ENCODE results near the gene SH3BGR.
"Not testable (repeated sequence)": the region's sequence is repeated elsewhere in the genome, so short reads cannot be mapped to it uniquely, and the experiment has no call there.

Gene SH3BGR

GRCh38 chr21:39451332-39452206, at the start of gene SH3BGR:
SH3BGR (plus strand) TSS chr21:39451970; CDS start chr21:39452097, 127 bp downstream.
- Mint-ChIP-seq H3K9me3 (ENCODE audit: low read depth) (no peaks in the 10 kb centered on the region), H3K4me1 (ENCODE audit: low read depth) (peaks cover 2% of the 10 kb centered on the region), H3K27me3 (no peaks in the 10 kb centered on the region), H3K36me3 (no peaks in the 10 kb centered on the region), H3K27ac (no peak within 1 kb of the TSS), H3K4me3 (no peak within 1 kb of the TSS)

- H3K9me3 Mint-ChIP-seq (ENCODE audit: low read depth): peaks cover 5% of the 10 kb centered on the region
- no peaks in the 10 kb centered on the region for H3K4me1 Mint-ChIP-seq (ENCODE audit: low read depth)
Measured at GRCh38 chr21:39406065-39406464, 45.7 kb upstream of the SH3BGR start.

GRCh38 chr21:39419204-39419603, 32.6 kb upstream of the SH3BGR start:
- H3K36me3 Mint-ChIP-seq; H3K27me3 Mint-ChIP-seq; H3K4me1 Mint-ChIP-seq (ENCODE audit: low read depth); H3K4me3 Mint-ChIP-seq; H3K9me3 Mint-ChIP-seq (ENCODE audit: low read depth); H3K27ac Mint-ChIP-seq: not testable (repeated sequence)

More at GRCh38 chr21:39406065-39406464, 45.7 kb upstream of the SH3BGR start:
- Mint-ChIP-seq H3K4me3 (no peak overlapping the region), H3K27me3 (no peaks in the 10 kb centered on the region), H3K36me3 (peaks cover 22% of the 10 kb centered on the region), H3K27ac (no peak overlapping the region)

GRCh38 chr21:39422527-39423241, 29.1 kb upstream of the SH3BGR start:
- H3K4me1 Mint-ChIP-seq (ENCODE audit: low read depth): no peaks in the 10 kb centered on the region
- H3K9me3 Mint-ChIP-seq (ENCODE audit: low read depth): no peaks in the 10 kb centered on the region
- H3K36me3 Mint-ChIP-seq: no peaks in the 10 kb centered on the region
- no peaks in the 10 kb centered on the region for H3K27me3 Mint-ChIP-seq
- no peak overlapping the region for H3K27ac Mint-ChIP-seq
- H3K4me3 Mint-ChIP-seq: no peak overlapping the region

- Mint-ChIP-seq H3K4me1 (ENCODE audit: low read depth) (no peaks in the 10 kb centered on the region), H3K27me3 (peaks cover 2% of the 10 kb centered on the region), H3K4me3 (no peak overlapping the region), H3K27ac (no peak overlapping the region), H3K36me3 (no peaks in the 10 kb centered on the region), H3K9me3 (ENCODE audit: low read depth) (no peaks in the 10 kb centered on the region)
Measured at GRCh38 chr21:39429445-39429844, 22.3 kb upstream of the SH3BGR start.

- H3K4me3 Mint-ChIP-seq: no peak overlapping the region
- no peaks in the 10 kb centered on the region for H3K36me3 Mint-ChIP-seq
- H3K27ac Mint-ChIP-seq: no peak overlapping the region
- H3K27me3 Mint-ChIP-seq: peaks cover 2% of the 10 kb centered on the region
- no peaks in the 10 kb centered on the region for H3K4me1 Mint-ChIP-seq (ENCODE audit: low read depth)
- H3K9me3 Mint-ChIP-seq (ENCODE audit: low read depth): no peaks in the 10 kb centered on the region
Measured at GRCh38 chr21:39430016-39430415, 21.8 kb upstream of the SH3BGR start.

- no peaks in the 10 kb centered on the region for H3K4me1 Mint-ChIP-seq (ENCODE audit: low read depth)
- H3K4me3 Mint-ChIP-seq: no peak overlapping the region
- H3K27ac Mint-ChIP-seq: no peak overlapping the region
- H3K27me3 Mint-ChIP-seq: peaks cover 4% of the 10 kb centered on the region
- H3K9me3 Mint-ChIP-seq (ENCODE audit: low read depth): no peaks in the 10 kb centered on the region
- no peaks in the 10 kb centered on the region for H3K36me3 Mint-ChIP-seq
Measured at GRCh38 chr21:39430457-39430856, 21.3 kb upstream of the SH3BGR start.

- H3K27ac Mint-ChIP-seq: no peak overlapping the region
- no peaks in the 10 kb centered on the region for H3K9me3 Mint-ChIP-seq (ENCODE audit: low read depth)
- no peaks in the 10 kb centered on the region for H3K4me1 Mint-ChIP-seq (ENCODE audit: low read depth)
- no peaks in the 10 kb centered on the region for H3K36me3 Mint-ChIP-seq
- peaks cover 4% of the 10 kb centered on the region for H3K27me3 Mint-ChIP-seq
- H3K4me3 Mint-ChIP-seq: no peak overlapping the region
Measured at GRCh38 chr21:39430954-39431353, 20.8 kb upstream of the SH3BGR start.

- no peaks in the 10 kb centered on the region for H3K4me1 Mint-ChIP-seq (ENCODE audit: low read depth)
- no peak overlapping the region for H3K27ac Mint-ChIP-seq
Measured at GRCh38 chr21:39434950-39435349, 16.8 kb upstream of the SH3BGR start.

GRCh38 chr21:39439232-39439631, 12.5 kb upstream of the SH3BGR start:
- no peaks in the 10 kb centered on the region for H3K9me3 Mint-ChIP-seq (ENCODE audit: low read depth)
- H3K27me3 Mint-ChIP-seq: peaks cover 8% of the 10 kb centered on the region
- no peak overlapping the region for H3K27ac Mint-ChIP-seq
- no peak overlapping the region for H3K4me3 Mint-ChIP-seq
- H3K36me3 Mint-ChIP-seq: no peaks in the 10 kb centered on the region
- peaks cover 3% of the 10 kb centered on the region for H3K4me1 Mint-ChIP-seq (ENCODE audit: low read depth)

More at GRCh38 chr21:39434950-39435349, 16.8 kb upstream of the SH3BGR start:
- peaks cover 5% of the 10 kb centered on the region for H3K27me3 Mint-ChIP-seq
- H3K36me3 Mint-ChIP-seq: no peaks in the 10 kb centered on the region
- no peaks in the 10 kb centered on the region for H3K9me3 Mint-ChIP-seq (ENCODE audit: low read depth)
- no peak overlapping the region for H3K4me3 Mint-ChIP-seq

GRCh38 chr21:39441502-39442475, 10.0 kb upstream of the SH3BGR start:
- peaks cover 6% of the 10 kb centered on the region for H3K27me3 Mint-ChIP-seq
- no peaks in the 10 kb centered on the region for H3K9me3 Mint-ChIP-seq (ENCODE audit: low read depth)
- H3K36me3 Mint-ChIP-seq: no peaks in the 10 kb centered on the region
- H3K4me3 Mint-ChIP-seq: no peak overlapping the region
- H3K27ac Mint-ChIP-seq: no peak overlapping the region
- peaks cover 18% of the 10 kb centered on the region for H3K4me1 Mint-ChIP-seq (ENCODE audit: low read depth)

- Mint-ChIP-seq H3K36me3 (no peaks in the 10 kb centered on the region), H3K4me1 (ENCODE audit: low read depth) (peaks cover 18% of the 10 kb centered on the region), H3K27me3 (peaks cover 5% of the 10 kb centered on the region), H3K4me3 (peak overlapping the region; percentile 97), H3K9me3 (ENCODE audit: low read depth) (no peaks in the 10 kb centered on the region), H3K27ac (peak overlapping the region; percentile 91)
Measured at GRCh38 chr21:39444421-39445180, 7.2 kb upstream of the SH3BGR start.

GRCh38 chr21:39445321-39446269, 6.2 kb upstream of the SH3BGR start, which contains the start of gene LCA5L:
LCA5L (minus strand) TSS chr21:39445778; CDS start chr21:39428493, 17,285 bp downstream.
- Mint-ChIP-seq H3K27ac (peak within 1 kb of the TSS; percentile 95), H3K9me3 (ENCODE audit: low read depth) (no peaks in the 10 kb centered on the region), H3K27me3 (peaks cover 3% of the 10 kb centered on the region), H3K36me3 (no peaks in the 10 kb centered on the region), H3K4me1 (ENCODE audit: low read depth) (peaks cover 18% of the 10 kb centered on the region), H3K4me3 (peak within 1 kb of the TSS; percentile 97)
